NB4 (cell line): ENCODE data around the gene DFFB.

Source experiments
- CTCF ChIP-seq: IDR thresholded peaks from one replicate; pipeline ENCODE4 v1.5.1; 2012; ENCODE audit warnings: low read depth, low read length
- POLR2A ChIP-seq: IDR thresholded peaks from 2 replicates; pipeline ENCODE4 v1.6.1; 2011; ENCODE audit warnings: mild to moderate bottlenecking; ENCODE audit not compliant: insufficient read length; ENCODE audit errors: extremely low read depth

GRCh38 chr1:3912809-3913685 lies 55.8 kb downstream of the DFFB start:
- TF ChIP-seq POLR2A (no peak), CTCF (no peak)
